SK-N-SH (cell line): Measurements from ENCODE around the gene PHYH. TPM values are rescaled to one million over a fixed set of nuclear protein-coding genes. Genes with fewer than 3 reads are reported as not detected.

ENCODE experiments used
- CTCF ChIA-PET: fragments of 300-600, 350-600 bp; formaldehyde crosslinking; extraction: SDS; loops from one replicate; lab custom pipeline; 2021; lab: Yijun Ruan, JAX
- POLR2A ChIA-PET: fragments of 350-600 bp; sonication (Branson Sonifier 250); formaldehyde crosslinking; extraction: SDS; loops from one replicate; lab custom pipeline; 2020; ENCODE audit warnings: antibody characterized with exemption, inconsistent platforms; lab: Yijun Ruan, JAX
- DNase-seq: peaks from one replicate; pipeline ENCODE4 v3.0.0; 2012
- H2AFZ ChIP-seq: fragments of 200-600 bp; sonication (generic); 2 replicates; pipeline ENCODE4 v1.8.1; 2016; ENCODE audit warnings: antibody characterized with exemption, mild to moderate bottlenecking, low read depth
- H3F3A ChIP-seq: fragments of 200-600 bp; sonication (generic); replicated peaks from 2 replicates; pipeline ENCODE3; 2016; ENCODE audit warnings: antibody characterized with exemption, mild to moderate bottlenecking; ENCODE audit not compliant: insufficient read depth
- H3K27ac ChIP-seq, 2 experiments: fragments of 200-500 bp in 1 of 2; fragments of 200-600 bp in 1 of 2; sonication (Bioruptor generic) in 1 of 2; sonication (generic), shearing (Covaris generic) in 1 of 2; 2 replicates each; pipeline versions ENCODE4 v1.5.1 to v1.6.1; 2014 to 2016; ENCODE audit warnings: low read depth in 2 of 2, inconsistent platforms in 1 of 2, low read length in 1 of 2, mild to moderate bottlenecking in 1 of 2, mixed read lengths in 1 of 2
- H3K27me3 ChIP-seq: fragments of 200-600 bp; sonication (generic), shearing (Covaris generic); 2 replicates; pipeline ENCODE4 v1.6.1; 2016; ENCODE audit warnings: mixed run types; ENCODE audit not compliant: insufficient read depth
- H3K36me3 ChIP-seq, 2 experiments: fragments of 200-500 bp in 1 of 2; fragments of 200-600 bp in 1 of 2; sonication (Bioruptor generic) in 1 of 2; sonication (generic) in 1 of 2; replicated peaks in 1 of 2; 2 replicates each; pipeline versions ENCODE3 to v1.5.1; 2014 to 2016; ENCODE audit warnings: low read length in 1 of 2, mild to moderate bottlenecking in 1 of 2; ENCODE audit not compliant: insufficient read depth in 2 of 2, control insufficient read depth in 1 of 2
- H3K4me1 ChIP-seq, 2 experiments: fragments of 200-500 bp in 1 of 2; fragments of 200-600 bp in 1 of 2; sonication (Bioruptor generic) in 1 of 2; sonication (generic), shearing (Covaris generic) in 1 of 2; 2 replicates each; pipeline versions ENCODE4 v1.5.1 to v1.6.1; 2014 to 2016; ENCODE audit warnings: low read depth in 1 of 2, low read length in 1 of 2, mixed run types in 1 of 2; ENCODE audit not compliant: insufficient read depth in 2 of 2, control insufficient read depth in 1 of 2
- H3K4me2 ChIP-seq: fragments of 200-600 bp; sonication (generic), shearing (Covaris generic); 2 replicates; pipeline ENCODE4 v1.6.1; 2017; ENCODE audit warnings: mixed run types
- H3K4me3 ChIP-seq, 2 experiments: fragments of 200-500 bp in 1 of 2; fragments of 200-600 bp in 1 of 2; sonication (Bioruptor generic) in 1 of 2; sonication (generic), shearing (Covaris generic) in 1 of 2; 2 replicates each; pipeline versions ENCODE4 v1.5.1 to v1.8.1; 2014 to 2016; ENCODE audit warnings: low read depth in 2 of 2, inconsistent platforms in 1 of 2, low read length in 1 of 2, mild to moderate bottlenecking in 1 of 2, mixed read lengths in 1 of 2, moderate library complexity in 1 of 2
- H3K79me2 ChIP-seq: fragments of 200-600 bp; sonication (generic); 2 replicates; pipeline ENCODE4 v1.8.1; 2017; ENCODE audit warnings: mild to moderate bottlenecking; ENCODE audit not compliant: insufficient read depth
- H3K9ac ChIP-seq: fragments of 200-600 bp; sonication (generic); 2 replicates; pipeline ENCODE4 v1.6.1; 2017; ENCODE audit warnings: mixed run types
- H3K9me2 ChIP-seq: fragments of 200-600 bp; sonication (generic); 2 replicates; pipeline ENCODE4 v1.6.1; 2017; ENCODE audit warnings: mixed run types
- H3K9me3 ChIP-seq: fragments of 200-600 bp; sonication (generic); 2 replicates; pipeline ENCODE4 v1.6.1; 2017; ENCODE audit warnings: mixed run types, mild to moderate bottlenecking, moderate library complexity
- H4K20me1 ChIP-seq: fragments of 200-600 bp; sonication (generic); 2 replicates; pipeline ENCODE4 v1.6.1; 2017; ENCODE audit warnings: mild to moderate bottlenecking, mixed run types; ENCODE audit not compliant: insufficient read depth
- CTCF ChIP-seq: fragments of 200-600 bp; sonication (generic); IDR thresholded peaks from 2 replicates; pipeline ENCODE4 v1.6.1; 2017; ENCODE audit warnings: antibody characterized with exemption, mild to moderate bottlenecking, moderate library complexity
- ELF1 ChIP-seq: IDR thresholded peaks from 2 replicates; pipeline ENCODE4 v1.4.0; 2012
- EP300 ChIP-seq, 2 experiments: IDR thresholded peaks; 2 replicates each; pipeline versions ENCODE4 v1.4.0 to v1.6.1; 2012; ENCODE audit warnings: borderline replicate concordance in 1 of 2, low read depth in 1 of 2, low read length in 1 of 2
- EZH2phosphoT487 ChIP-seq: fragments of 200-600 bp; sonication (generic); IDR thresholded peaks from 2 replicates; pipeline ENCODE4 v1.6.1; 2017; ENCODE audit warnings: low read depth, mixed run types, mild to moderate bottlenecking, antibody characterized with exemption, moderate library complexity, borderline replicate concordance
- FOXM1 ChIP-seq: IDR thresholded peaks from 2 replicates; pipeline ENCODE4 v1.4.0; 2012; ENCODE audit warnings: low read depth, mild to moderate bottlenecking
- MXI1 ChIP-seq: IDR thresholded peaks from 2 replicates; pipeline ENCODE4 v1.6.1; 2012; ENCODE audit warnings: mild to moderate bottlenecking, low read depth, low read length, improper control_type of control experiment
- NFIC ChIP-seq: IDR thresholded peaks from 2 replicates; pipeline ENCODE4 v1.4.0; 2012; ENCODE audit warnings: borderline replicate concordance
- POLR2AphosphoS5 ChIP-seq: IDR thresholded peaks from 2 replicates; pipeline ENCODE4 v1.6.1; 2012; ENCODE audit warnings: low read depth, low read length
- RAD21 ChIP-seq: IDR thresholded peaks from 2 replicates; pipeline ENCODE4 v1.6.1; 2012; ENCODE audit warnings: mild to moderate bottlenecking, low read length
- RFX5 ChIP-seq: IDR thresholded peaks from 2 replicates; pipeline ENCODE4 v1.6.1; 2012; ENCODE audit warnings: mild to moderate bottlenecking, improper control_type of control experiment, low read length
- RXRA ChIP-seq: IDR thresholded peaks from 2 replicates; pipeline ENCODE4 v1.4.0; 2012; ENCODE audit warnings: low read depth, mild to moderate bottlenecking, borderline replicate concordance
- TAF1 ChIP-seq: IDR thresholded peaks from 2 replicates; pipeline ENCODE4 v1.6.1; 2012; ENCODE audit warnings: low read depth, mild to moderate bottlenecking, low read length, moderate library complexity, borderline replicate concordance
- TEAD4 ChIP-seq: IDR thresholded peaks from 2 replicates; pipeline ENCODE4 v1.4.0; 2012; ENCODE audit warnings: mild to moderate bottlenecking, borderline replicate concordance; ENCODE audit not compliant: insufficient read depth
- WGBS: methylation state at CpG from one replicate; pipeline ENCODE4 v1.1.6; 2017; ENCODE audit warnings: low lambda C conversion rate; 5-methylcytosine and 5-hydroxymethylcytosine counted together
- polyA plus RNA-seq, 3 experiments: library from polyadenylated mRNA; depleted of rRNA; stranded (reverse); fragments of >200 nt; gene quantifications; 2 replicates each; pipeline ENCODE4 v1.2.3, GENCODE V29; 2012
- TF ChIP-seq, protein P1 (sequence below): fragments of 150-350 bp; IDR thresholded peaks from 2 replicates; pipeline ENCODE4 v1.6.1; 2016; ENCODE audit warnings: mild to moderate bottlenecking, low read depth, low read length
- TF ChIP-seq, protein P2 (sequence below): IDR thresholded peaks from 2 replicates; pipeline ENCODE4; 2012
- TF ChIP-seq, protein P3 (sequence below): fragments of 150-350 bp; IDR thresholded peaks from 2 replicates; pipeline ENCODE4 v1.6.1; 2017; ENCODE audit warnings: antibody characterized with exemption, low read length, low read depth, borderline replicate concordance

PHYH gene
- polyA plus RNA-seq, 1 of the 3 experiments (the other 2 are of a cell fraction): 16.2 TPM

- no peak for TF ChIP-seq CTCF
- TF ChIP-seq RFX5: no peak
Observed at GRCh38 chr10:13328613-13329012, 28.7 kb upstream of the PHYH start (continued).

GRCh38 chr10:13328126-13328525, 28.3 kb upstream of the PHYH start:
- Histone ChIP-seq H3K9me3 (no peaks in the 10 kb centered on the region), H3K36me3 (peaks cover 51 to 64% of the 10 kb centered on the region in 2 experiments), H3K4me3 (no peak overlapping the region)

DNA sequence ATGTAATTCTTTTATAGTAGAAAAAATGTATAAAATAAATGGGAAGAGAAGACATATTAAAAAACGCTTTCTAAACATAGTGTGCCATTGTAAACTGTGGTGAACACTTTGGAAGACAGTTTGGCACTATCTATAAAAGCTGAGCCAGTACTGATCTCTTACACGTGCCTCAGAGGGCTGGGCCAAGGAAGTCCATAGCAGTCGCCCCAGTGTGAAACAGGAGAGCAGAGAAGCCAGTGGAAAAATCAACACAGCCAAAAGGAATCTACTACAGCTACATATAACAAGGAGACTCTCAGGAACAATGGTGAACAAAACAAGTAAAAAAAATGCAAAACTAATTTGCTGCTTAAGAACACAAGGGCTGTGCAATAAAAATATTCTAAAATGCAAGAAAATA, 27.7 kb upstream of the PHYH start:
- H3K27me3 ChIP-seq: no peaks in the 10 kb centered on the region
- ChIA-PET CTCF (no interaction called here), POLR2A (no interaction called here)
- H4K20me1 ChIP-seq: no peaks in the 10 kb centered on the region
- no peaks in the 10 kb centered on the region for H3K9me3 ChIP-seq
- H2AFZ ChIP-seq: no peak overlapping the region
- H3F3A ChIP-seq: no peaks in the 10 kb centered on the region
- no peaks in the 10 kb centered on the region for H3K79me2 ChIP-seq
- no peak overlapping the region for H3K27ac ChIP-seq
- peaks cover 57 to 60% of the 10 kb centered on the region in 2 experiments for H3K36me3 ChIP-seq
- no peak overlapping the region for H3K9ac ChIP-seq
- no peaks in the 10 kb centered on the region for H3K4me1 ChIP-seq
- DNase-seq: no peak
- TF ChIP-seq, protein P1, sequence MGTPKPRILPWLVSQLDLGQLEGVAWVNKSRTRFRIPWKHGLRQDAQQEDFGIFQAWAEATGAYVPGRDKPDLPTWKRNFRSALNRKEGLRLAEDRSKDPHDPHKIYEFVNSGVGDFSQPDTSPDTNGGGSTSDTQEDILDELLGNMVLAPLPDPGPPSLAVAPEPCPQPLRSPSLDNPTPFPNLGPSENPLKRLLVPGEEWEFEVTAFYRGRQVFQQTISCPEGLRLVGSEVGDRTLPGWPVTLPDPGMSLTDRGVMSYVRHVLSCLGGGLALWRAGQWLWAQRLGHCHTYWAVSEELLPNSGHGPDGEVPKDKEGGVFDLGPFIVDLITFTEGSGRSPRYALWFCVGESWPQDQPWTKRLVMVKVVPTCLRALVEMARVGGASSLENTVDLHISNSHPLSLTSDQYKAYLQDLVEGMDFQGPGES: no peak
- TF ChIP-seq CTCF (no peak), ELF1 (no peak), NFIC (no peak), EP300 (IDR thresholded peaks at IDR 0.05; ENCODE audit: borderline replicate concordance in 1 of 2, low read depth in 1 of 2, low read length in 1 of 2) (no peak), TAF1 (no peak), EZH2phosphoT487 (no peak), POLR2AphosphoS5 (no peak), FOXM1 (no peak), MXI1 (no peak), RAD21 (no peak), TEAD4 (no peak)
- TF ChIP-seq, protein P2, sequence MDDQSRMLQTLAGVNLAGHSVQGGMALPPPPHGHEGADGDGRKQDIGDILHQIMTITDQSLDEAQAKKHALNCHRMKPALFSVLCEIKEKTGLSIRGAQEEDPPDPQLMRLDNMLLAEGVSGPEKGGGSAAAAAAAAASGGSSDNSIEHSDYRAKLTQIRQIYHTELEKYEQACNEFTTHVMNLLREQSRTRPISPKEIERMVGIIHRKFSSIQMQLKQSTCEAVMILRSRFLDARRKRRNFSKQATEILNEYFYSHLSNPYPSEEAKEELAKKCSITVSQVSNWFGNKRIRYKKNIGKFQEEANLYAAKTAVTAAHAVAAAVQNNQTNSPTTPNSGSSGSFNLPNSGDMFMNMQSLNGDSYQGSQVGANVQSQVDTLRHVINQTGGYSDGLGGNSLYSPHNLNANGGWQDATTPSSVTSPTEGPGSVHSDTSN: no peak
- 92% methylated on average over 3 of the region's 3 CpGs for WGBS
- no peak overlapping the region for H3K4me2 ChIP-seq
- H3K9me2 ChIP-seq: no peaks in the 10 kb centered on the region
- no peak overlapping the region for H3K4me3 ChIP-seq

More at GRCh38 chr10:13328126-13328525, 28.3 kb upstream of the PHYH start:
- Histone ChIP-seq H4K20me1 (no peaks in the 10 kb centered on the region), H3K4me2 (no peak overlapping the region), H3F3A (no peaks in the 10 kb centered on the region), H3K27ac (no peak overlapping the region), H2AFZ (no peak overlapping the region), H3K79me2 (no peaks in the 10 kb centered on the region), H3K9me2 (no peaks in the 10 kb centered on the region), H3K9ac (no peak overlapping the region), H3K27me3 (no peaks in the 10 kb centered on the region), H3K4me1 (no peaks in the 10 kb centered on the region)
- CTCF ChIA-PET: no interaction called here
- DNase-seq: no peak
- TF ChIP-seq RXRA (no peak), POLR2AphosphoS5 (no peak)
- TF ChIP-seq, protein P3, sequence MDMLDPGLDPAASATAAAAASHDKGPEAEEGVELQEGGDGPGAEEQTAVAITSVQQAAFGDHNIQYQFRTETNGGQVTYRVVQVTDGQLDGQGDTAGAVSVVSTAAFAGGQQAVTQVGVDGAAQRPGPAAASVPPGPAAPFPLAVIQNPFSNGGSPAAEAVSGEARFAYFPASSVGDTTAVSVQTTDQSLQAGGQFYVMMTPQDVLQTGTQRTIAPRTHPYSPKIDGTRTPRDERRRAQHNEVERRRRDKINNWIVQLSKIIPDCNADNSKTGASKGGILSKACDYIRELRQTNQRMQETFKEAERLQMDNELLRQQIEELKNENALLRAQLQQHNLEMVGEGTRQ: no peak
- 98% methylated on average over 5 of the region's 5 CpGs for WGBS
- POLR2A ChIA-PET: no interaction called here
